ENCODE results near the gene ITPRID2.

- TF ChIP-seq CTCF (IDR thresholded peaks at IDR 0.05) (no peak), EZH2 (IDR thresholded peaks at IDR 0.05) (no peak), EZH2phosphoT487 (IDR thresholded peaks at IDR 0.05) (no peak)
Observed at GRCh38 chr2:181859803-181860202, 31.7 kb upstream of the ITPRID2 start.

Measured in neural progenitor cell (in vitro differentiated cells).